ENCODE results near the gene LEFTY2.

- TF ChIP-seq POLR2A (IDR thresholded peaks at IDR 0.05), result no peak
- TF ChIP-seq CTCF (IDR thresholded peaks at IDR 0.05), result no peak
Measured at GRCh38 chr1:225896494-225896893, 44.5 kb downstream of the LEFTY2 start.
